GM21529 (cell line): ENCODE measurements around the gene SLC13A4.
"Not testable (repeated sequence)": the region's sequence is repeated elsewhere in the genome, so short reads cannot be mapped to it uniquely, and the experiment has no call there.

Experiments used
- ATAC-seq: cut with Tn5 transposase; IDR thresholded peaks from one replicate; pipeline ENCODE4 v1.9.1; 2021; ENCODE audit not compliant: unreplicated experiment

The SLC13A4 gene

DNA sequence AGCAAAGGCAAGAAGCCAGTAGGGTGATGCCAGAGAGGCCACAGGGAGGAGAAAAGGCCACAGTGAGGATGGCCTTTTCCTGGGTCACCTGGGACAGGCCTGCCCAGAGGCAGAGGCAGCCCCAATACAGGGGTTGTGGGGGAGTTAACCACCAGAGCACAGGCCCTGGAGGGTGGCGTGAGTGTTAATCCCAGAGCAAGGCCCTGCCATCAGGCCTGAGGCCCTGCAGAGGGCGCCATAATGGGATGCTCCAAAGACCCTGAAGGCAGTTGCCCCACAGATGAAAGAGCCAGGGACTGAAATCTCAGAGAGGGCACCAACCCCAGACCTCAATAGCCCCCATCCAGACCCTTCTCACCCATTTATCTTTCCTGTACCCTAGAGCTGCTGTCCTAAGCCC is 23.9 kb downstream of the SLC13A4 start:
- no peak for ATAC-seq

DNA sequence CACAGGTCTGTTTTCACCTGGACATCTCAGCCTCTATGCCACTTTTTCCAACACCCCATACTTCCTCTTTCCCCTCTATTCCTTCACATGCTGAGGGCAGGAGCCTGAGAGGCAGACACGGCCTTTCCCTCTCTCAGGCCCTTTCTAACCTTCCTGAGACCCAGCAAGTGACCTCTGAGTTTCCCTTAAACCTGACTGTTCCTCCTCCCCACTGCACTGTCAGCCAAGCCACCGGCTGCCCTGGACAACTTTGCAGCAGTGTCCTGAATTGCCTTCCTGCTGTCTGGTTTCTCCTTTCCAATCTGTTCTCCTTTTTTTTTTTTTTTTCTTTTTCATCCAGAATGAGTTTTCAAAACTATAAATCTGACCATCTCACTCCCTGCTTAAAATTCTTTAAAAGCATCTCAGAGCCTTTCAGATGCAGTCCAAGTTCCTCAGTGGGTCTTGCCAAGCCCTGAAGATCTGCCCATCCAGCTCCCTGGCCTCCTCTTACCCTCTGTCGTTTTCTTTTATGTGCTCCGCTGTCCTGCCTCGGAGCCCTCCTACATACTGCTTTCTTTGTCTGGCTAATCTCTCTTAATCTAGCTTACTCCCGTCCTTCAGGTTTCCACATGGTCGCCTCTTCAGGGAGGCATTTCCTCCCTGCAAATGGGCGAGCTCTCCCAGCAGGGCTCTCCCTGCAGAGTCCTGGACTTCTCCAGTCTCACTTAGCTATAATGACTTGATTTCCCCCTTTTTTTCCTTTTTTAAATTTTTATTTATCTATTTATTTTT is 30.5 kb downstream of the SLC13A4 start:
- no peak for ATAC-seq

DNA sequence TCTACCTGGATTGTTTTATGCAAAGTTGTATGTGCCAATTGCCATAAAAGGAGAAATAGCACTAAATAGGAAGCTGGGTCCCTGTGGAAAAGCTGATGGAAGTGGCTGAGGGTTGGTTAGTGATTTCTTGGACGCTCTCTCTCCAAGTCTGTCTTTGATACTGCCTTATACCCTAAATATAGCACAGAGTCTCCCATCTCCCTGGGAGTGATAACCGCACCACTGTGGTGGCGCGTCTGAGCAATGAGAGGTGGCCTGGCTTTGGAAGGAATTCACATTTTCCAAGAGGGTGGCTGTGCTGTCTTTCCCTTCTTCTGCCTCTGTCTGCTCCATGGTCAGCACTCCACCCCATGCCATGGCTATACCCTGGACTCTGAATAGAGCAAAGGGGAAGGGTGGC is 34.4 kb downstream of the SLC13A4 start:
- no peak for ATAC-seq

DNA sequence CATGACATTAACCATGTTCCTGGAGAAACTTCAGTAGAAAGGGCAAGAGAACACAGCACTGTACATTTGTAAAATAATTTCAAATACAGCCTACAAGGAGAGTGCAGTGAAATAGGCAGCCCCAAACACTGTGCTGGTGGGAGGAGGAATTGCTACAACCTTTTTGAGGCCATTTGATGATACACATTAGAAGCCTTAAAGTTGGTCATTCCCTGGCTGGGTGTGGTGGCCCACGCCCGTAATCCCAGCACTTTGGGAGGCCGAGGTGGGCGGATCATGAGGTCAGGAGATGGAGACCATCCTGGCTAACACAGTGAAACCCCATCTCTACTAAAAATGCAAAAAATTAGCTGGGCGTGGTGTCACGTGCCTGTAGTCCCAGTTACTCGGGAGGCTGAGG is 35.4 kb downstream of the SLC13A4 start:
- ATAC-seq = not testable (repeated sequence)

DNA sequence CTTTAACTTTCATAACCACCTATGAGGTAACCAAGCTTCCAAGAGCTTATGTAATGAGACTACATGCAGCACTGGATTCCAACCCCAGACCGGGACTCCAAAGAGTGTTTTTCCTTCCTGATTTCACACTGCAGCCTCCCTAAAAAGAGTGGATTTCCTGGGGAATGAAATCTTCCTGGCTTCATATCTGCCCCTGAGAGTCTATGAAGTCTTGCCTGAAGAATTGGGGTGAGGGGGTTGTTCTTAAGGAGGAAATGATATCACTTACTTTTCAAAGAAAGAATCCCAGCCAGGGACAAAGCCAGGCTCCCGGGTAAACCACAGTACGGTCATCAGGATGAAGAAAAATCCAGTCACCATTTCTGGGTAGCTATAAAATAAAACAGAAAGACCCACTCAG is 35.9 kb downstream of the SLC13A4 start:
- ATAC-seq = no peak

DNA sequence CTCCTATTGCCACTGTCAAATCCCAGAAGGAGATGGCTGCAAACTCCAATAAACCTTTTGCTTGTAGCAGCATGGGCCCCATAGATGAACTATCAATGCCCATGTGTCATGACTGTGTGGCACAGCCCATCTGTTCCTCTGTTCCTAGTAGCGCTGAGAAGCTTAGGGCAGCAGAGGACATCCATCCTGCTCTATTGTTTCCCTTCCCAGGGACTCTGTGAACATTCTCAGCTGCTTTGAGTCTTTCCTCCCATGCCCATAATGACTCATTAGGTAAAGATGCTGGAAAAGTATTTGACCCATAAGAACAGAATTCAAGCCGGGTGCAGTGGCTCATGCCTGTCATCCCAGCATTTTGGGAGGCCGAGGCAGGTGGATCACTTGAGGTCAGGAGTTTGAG is 37.4 kb downstream of the SLC13A4 start:
- ATAC-seq = no peak

DNA sequence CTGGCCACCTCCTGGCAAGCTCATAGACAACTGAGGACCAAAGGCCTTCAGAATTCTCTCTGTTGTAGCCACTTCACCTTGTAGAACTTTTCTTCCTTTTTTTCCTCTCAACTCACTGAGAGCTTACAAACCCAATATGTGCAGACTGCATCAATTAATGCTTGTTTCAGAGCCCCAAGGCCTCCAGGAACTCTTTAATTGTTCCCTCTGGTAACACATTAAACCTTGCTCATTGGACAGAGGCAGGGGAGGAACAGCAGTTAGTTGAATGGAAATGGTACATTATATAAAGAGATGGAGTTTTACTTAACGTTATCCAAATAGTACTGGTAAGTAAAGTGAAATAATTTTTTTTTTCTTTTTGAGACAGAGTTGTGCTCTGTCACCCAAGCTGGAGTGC is 40.5 kb downstream of the SLC13A4 start:
- ATAC-seq = no peak

DNA sequence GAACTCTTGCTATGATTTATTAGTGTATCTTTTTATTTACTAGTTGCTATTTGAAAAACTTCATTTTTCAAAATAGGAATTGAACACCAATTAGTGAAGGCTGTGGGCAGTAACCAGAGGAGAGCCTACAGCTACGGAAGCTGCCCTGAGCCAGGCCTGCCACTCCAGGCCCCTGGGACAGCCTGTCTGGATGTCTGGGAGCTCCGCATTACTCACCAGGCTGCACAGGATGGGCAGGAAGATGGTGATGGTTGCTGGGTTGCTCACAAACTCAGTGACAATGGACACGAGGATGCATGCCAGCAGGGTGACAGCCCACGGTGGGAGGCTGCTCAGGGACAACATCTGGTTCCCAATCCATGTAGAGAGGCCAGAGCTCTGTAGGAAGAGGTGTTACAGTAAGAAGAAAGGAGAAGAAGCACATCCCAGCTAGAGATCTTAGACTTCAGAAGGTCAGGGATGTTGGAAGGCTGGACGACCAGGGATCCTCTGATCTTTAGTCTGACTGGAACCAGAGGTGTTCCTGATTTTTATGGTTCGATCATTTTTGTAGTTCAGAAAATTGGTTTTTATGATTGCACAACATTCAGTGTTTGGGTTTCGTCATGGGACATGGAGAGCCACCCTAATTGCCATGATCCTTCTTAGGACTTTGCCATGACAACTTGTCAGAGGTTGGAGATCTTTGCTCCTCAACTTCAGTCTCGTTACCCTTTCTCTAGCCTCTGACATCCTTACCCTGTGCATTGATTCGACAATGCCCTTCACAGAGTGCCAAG is 42.5 kb downstream of the SLC13A4 start:
- ATAC-seq = no peak

DNA sequence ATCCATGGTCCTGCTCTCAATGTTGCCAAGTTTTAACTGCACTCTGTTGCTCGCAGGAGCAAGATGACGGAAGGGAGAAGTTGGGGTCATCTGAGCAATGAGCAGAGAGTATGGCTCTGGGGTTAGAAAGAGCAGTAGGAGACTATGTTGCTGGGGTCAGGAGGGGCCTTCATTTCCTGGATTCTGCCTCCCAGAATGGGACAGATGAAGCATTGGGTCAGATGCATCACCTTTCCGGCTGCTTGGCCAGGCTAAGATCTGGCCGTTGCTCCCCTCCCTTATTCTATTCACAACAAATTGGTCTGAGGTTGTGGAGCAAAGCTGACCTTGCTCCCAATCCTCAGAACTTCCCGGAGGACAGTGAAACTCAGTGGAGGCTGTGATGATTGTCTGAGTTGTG is 43.3 kb downstream of the SLC13A4 start:
- ATAC-seq = no peak

DNA sequence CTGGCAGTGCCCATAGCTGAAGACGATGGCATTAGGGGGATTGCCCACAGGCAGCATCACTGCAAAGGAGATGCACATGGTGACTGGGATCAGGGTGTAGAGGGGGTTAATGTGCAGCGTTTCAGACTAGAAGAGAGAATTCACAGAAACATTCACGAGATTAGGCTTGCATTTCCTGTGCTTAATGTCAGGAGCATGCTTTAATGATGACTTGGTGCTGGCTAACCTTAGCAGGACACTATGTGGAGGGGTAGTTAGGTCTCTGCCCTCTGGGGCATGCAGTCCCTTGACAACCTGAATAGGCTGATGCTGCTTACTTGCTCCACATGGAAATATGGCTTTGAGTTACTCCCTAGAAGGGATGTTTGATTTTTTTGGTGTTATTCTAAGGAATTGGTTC is 43.9 kb downstream of the SLC13A4 start:
- ATAC-seq = no peak

DNA sequence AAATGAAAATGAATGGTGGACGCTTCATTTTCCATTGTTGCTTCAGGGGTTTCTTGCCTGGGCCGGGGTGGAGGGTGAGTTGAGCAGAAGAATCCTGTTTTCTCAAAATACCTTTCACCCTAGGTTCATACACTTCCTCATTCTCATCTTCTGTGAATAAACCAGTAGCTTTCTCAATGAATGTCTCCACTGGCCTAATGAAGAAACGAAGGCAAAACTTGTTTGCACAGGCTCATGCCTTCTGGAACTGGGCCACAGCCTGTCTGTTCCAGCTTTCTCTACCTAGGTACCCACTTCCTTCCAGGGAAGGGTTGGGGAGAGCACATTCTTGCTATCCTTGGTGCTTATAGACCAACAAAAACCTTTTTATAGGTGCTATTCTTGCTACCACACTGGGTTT is 44.4 kb downstream of the SLC13A4 start:
- no peak for ATAC-seq

DNA sequence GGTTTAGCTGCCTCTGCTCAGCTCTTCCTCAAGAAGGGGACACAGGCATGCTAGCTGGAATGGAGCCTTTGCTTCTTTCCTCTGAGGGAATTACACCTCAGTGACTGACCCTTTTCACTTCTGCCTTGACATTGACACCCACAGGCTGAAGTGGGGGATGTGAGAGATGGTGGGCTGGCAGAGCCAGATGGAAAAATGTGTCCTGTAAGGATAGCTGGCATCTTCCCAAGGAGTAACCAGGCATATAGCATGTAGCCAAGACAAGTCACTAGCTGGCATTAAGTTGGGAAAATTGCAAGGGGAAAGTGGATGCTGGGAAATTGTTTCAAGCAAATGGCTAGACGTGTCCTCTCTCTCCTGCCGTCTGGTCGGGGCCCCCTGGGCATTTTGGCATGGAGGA is 45.8 kb downstream of the SLC13A4 start:
- no peak for ATAC-seq

DNA sequence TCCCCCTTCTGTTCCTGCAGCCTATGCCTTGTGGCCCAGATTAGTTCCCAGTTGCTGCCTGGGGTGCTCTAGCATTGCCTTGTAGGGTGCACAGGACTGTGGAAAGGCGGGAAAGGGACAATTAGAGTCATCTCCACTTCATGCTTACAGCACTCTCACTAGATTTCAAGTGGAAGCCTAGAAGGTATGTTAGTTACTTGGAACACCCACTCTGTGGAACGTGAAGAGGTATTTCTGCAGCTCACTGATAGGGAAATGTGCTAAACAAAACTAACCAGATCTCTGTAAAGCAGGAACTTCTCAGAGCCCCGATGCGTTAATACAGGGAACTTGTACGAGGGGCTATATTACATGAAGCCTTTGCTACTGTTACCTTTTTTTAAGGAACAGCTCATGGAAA is 46.2 kb downstream of the SLC13A4 start:
- no peak for ATAC-seq

DNA sequence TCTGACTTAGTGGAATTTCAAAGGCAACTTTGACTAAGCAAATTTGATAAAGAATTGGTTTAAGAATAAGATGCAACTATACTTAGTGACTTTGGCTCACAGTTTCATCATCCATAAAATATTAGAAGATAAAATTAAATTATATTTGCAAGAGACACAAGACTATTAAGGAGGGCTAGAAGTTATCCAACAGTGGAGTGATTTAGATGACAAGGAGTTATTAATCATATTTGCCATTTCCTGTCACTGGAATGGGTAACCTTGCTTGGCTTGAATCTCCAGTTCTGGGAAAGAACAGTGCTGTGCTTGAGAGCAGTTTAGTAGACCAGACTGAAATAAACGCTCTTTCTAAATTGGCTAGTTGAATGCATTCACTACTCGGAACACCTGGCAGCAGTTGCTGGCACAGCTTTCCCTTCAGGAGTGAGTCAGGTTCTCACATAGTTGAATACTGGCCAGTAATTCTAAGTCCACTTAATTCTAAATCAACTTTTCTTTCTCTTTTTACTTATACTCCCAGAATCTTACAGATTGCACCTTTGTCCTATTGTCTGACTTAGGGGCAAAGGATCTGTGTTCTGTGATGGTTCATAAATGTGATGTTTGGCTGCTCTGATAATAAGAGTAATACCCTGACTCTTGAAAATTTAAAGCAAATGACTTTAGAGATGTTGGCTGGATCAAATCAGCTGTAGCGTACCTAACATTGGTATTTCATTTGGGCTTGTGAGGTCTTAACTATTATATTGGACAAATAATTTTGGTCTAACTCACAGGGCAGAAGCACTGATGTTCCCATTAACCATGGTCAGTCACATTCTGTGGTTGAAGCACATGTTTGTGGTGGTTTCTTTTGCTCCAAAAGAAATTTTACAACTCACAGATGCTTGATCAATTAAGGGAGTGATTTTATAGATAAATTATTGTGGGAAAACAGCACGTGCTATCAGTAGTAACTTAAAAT is 49.1 kb downstream of the SLC13A4 start:
- no peak for ATAC-seq

DNA sequence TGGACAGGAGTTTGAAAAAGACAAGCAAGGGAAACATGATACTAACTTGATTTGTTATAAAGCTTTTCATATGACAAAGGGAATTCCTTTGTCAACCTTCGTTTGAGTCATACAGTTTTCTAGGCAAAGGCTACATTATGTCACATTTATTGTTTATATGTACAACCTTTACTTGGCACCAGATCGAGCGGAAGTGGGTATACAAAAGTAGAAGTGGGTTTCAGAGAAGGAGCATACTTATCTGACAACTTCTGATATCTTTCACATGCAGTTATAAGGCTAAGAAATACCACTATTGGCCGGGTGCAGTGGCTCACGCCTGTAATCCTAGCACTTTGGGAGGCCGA is 54.7 kb downstream of the SLC13A4 start:
- ATAC-seq = no peak

DNA sequence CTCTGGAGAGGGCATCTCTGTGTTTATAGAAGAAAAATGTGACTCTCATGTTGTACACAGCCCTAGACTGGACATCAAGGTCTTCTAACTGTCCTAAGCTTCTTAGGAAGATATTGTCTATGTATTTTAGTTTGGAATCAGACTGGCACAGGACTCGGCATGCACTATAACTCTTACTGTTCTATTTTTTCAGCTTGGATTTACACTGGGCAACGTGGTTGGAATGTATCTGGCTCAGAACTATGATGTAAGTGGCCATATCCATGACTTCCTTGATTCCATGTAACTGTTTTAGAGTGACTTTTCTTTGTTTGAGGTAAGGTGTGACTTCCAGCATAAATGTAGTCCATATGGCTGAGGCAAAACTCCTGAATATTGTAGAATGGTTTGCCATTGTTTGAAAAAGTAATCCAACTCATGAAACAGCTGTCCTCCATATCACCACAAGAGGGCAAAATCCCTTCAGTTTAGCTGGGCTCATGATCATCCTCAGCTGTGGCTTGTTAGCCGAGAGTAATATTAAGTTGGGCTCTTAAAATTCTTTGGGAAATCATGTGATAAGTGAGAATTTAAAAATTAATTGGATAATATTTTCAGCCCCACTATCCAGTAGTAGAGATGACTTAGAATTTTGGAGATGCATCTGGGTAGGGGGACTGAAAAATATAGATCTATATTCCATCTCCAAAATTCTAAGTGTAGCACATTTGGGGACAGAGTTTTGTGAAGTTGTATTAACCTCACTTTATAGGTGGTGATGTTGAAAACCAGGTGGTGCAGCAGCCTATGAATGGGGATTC is 55.2 kb downstream of the SLC13A4 start:
- ATAC-seq = peak; percentile 78

DNA sequence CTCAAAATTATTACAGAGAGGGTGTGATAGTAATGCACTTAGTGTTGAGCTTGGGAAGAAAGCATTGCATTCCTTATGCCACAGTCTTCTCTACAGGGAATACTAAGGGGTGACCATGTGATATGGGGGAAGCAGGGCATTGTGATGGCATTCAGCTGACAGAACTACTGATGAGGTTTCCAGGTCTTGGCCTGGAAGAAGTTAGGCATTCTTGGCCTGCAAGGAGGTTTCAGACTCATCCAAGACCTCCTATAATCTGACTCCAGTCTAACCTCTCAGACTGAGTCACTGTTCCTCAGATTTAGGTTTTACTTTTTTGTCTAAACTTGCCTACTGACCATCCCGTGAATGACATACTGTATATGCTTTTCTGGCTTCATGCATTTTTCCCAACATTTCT is 57.8 kb downstream of the SLC13A4 start:
- no peak for ATAC-seq

DNA sequence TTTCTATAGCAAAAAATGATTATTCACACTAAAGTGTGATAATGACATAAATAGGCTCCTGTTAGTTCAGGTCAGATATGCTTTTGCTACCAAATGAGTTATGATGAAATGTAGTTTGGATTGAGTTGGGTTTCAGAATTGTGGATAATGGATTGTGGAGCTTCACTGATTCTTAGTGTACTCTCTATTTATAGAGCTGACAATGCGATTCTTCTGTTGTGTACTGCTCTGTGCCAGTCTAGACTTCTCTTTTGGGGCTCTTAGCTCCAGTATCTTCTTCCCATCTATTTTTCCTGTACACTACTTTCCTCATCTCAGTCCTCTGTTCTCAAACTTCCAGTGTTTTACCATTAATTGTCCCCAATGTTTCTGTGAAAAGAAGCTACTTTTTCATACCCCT is 58.2 kb downstream of the SLC13A4 start:
- no peak for ATAC-seq

DNA sequence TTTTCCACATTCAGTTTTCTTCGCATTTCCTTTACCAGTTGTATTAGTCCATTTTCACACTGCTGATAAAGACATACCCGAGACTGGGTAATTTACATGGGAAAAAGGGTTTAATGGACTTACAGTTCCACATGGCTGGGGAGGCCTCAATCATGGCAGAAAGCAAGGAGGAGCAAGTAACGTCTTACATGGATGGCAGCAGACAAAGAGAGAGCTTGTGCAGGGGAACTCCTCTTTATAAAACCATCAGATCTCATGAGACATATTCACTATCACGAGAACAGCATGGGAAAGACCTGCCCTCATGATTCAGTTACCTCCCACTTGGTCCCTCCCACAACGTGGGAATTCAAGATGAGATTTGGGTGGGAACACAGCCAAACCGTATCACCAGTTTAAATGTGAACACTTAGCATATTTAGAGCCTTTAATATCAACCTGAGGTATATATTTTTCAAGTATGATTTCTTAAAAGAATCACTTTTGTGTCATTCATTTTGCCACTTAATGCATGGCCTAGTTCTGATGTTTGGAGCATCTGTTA is 59.1 kb downstream of the SLC13A4 start:
- not testable (repeated sequence) for ATAC-seq

DNA sequence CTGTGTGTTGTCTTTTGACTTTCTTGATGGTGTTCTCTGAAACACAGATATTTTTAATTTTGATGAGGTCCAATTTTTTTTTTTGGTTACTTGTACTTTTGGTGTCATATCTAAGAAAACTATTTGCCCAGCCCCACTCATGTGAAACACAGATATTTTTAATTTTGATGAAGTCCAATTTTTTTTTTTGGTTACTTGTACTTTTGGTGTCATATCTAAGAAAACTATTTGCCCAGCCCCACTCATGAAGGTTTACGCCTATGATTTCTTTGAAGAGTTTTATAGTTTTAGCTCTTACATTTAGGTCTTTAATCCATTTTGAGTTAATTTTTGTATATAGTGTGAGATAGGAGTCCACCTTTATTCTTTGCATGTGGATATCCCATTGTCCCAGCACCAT is 60.4 kb downstream of the SLC13A4 start:
- ATAC-seq = not testable (repeated sequence)
